Astrocyte (in vitro differentiated cells and primary cell): ENCODE results near the gene SPN.

Experiments
- CTCF ChIP-seq: IDR thresholded peaks from 2 replicates; pipeline ENCODE4 v1.5.1; 2011; ENCODE audit warnings: low read depth, mild to moderate bottlenecking, inconsistent platforms, low read length, moderate library complexity; ENCODE audit not compliant: insufficient read depth
- EZH2 ChIP-seq: IDR thresholded peaks from 2 replicates; pipeline ENCODE4 v1.6.1; 2012; ENCODE audit warnings: mild to moderate bottlenecking, low read length, inconsistent platforms; ENCODE audit not compliant: insufficient read depth

DNA sequence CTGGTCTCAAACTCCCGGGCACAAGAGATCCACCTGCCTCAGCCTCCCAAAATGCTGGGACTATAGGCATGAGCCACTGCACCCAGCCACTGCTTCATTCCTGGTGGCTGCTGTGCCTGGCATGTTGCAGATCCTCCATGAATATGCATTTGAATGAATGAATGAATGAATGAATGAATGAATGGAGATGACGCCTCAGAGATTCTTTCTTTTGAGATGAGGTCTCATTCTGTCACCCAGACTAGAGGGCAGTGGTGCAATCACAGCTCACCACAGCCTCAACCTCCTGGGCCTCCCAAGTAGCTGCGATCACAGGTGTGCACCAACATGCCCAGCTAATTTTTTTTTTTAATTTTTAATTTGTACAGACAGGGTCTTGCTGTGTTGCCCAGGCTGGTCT lies 5.2 kb downstream of the SPN start:
- no peak for TF ChIP-seq CTCF
- no peak for TF ChIP-seq EZH2
